Right lobe of liver (tissue), 4 donors: Measurements from ENCODE around the gene LOXL1.

Source experiments
- POLR2A ChIP-seq: fragments of 450-650 bp; IDR thresholded peaks from one replicate; pipeline ENCODE4 v1.6.1; 2017; ENCODE audit warnings: antibody characterized with exemption, mild to moderate bottlenecking
- TF ChIP-seq, protein P1 (sequence below), 4 donors: fragments of 200-600 bp in 3 of 4; fragments of 450-650 bp in 1 of 4; IDR thresholded peaks; one replicate each; pipeline versions ENCODE4 v1.5.1 to v1.8.0; 2016 to 2022; ENCODE audit warnings: antibody characterized with exemption in 4 of 4, mild to moderate bottlenecking in 2 of 4
- donor health status: DM: no; HTN: no; CAD: no.
- donor health status: DM: no; HTN: no; CAD: no.
- donor health status: DM: no; HTN: yes; CAD: no.

GRCh38 chr15:73941044-73941443, 14.8 kb downstream of the LOXL1 start:
- TF ChIP-seq POLR2A: no peak
- TF ChIP-seq, protein P1, sequence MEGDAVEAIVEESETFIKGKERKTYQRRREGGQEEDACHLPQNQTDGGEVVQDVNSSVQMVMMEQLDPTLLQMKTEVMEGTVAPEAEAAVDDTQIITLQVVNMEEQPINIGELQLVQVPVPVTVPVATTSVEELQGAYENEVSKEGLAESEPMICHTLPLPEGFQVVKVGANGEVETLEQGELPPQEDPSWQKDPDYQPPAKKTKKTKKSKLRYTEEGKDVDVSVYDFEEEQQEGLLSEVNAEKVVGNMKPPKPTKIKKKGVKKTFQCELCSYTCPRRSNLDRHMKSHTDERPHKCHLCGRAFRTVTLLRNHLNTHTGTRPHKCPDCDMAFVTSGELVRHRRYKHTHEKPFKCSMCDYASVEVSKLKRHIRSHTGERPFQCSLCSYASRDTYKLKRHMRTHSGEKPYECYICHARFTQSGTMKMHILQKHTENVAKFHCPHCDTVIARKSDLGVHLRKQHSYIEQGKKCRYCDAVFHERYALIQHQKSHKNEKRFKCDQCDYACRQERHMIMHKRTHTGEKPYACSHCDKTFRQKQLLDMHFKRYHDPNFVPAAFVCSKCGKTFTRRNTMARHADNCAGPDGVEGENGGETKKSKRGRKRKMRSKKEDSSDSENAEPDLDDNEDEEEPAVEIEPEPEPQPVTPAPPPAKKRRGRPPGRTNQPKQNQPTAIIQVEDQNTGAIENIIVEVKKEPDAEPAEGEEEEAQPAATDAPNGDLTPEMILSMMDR (IDR thresholded peaks at IDR 0.05): no peak
